GM23338 (cell line): ENCODE data around the gene TMEM214. TPM values are rescaled to one million over a fixed set of nuclear protein-coding genes. Genes with fewer than 3 reads are reported as not detected.

ENCODE experiments used
- ATAC-seq: fragments of 200-7000 bp; cut with Tn5 transposase; 3 replicates; pipeline ENCODE4 v1.9.1; 2020
- DNase-seq: peaks from one replicate; pipeline ENCODE4 v3.0.0-alpha.2; 2015; ENCODE audit warnings: low spot score
- H2AFZ ChIP-seq: fragments of 200-600 bp; sonication (generic); 2 replicates; pipeline ENCODE4 v1.8.0; 2016; ENCODE audit warnings: antibody characterized with exemption, mild to moderate bottlenecking, moderate library complexity
- H3F3A ChIP-seq: fragments of 200-600 bp; sonication (generic); replicated peaks from 2 replicates; pipeline ENCODE4 v1.8.0; 2017; ENCODE audit warnings: antibody characterized with exemption, mixed run types, low read depth
- H3K27ac ChIP-seq: fragments of 200-600 bp; sonication (generic); 2 replicates; pipeline ENCODE4 v1.6.1; 2016; ENCODE audit warnings: low read depth
- H3K27me3 ChIP-seq: fragments of 200-600 bp; sonication (generic); 2 replicates; pipeline ENCODE4 v1.8.0; 2016; ENCODE audit warnings: mild to moderate bottlenecking, mixed run types, moderate library complexity; ENCODE audit not compliant: insufficient read depth
- H3K36me3 ChIP-seq: fragments of 200-600 bp; sonication (generic); 2 replicates; pipeline ENCODE4 v1.8.0; 2016; ENCODE audit warnings: mild to moderate bottlenecking; ENCODE audit not compliant: insufficient read depth
- H3K4me1 ChIP-seq: fragments of 200-600 bp; sonication (generic); 2 replicates; pipeline ENCODE4 v1.8.0; 2016; ENCODE audit warnings: mild to moderate bottlenecking, moderate library complexity; ENCODE audit not compliant: insufficient read depth
- H3K4me2 ChIP-seq: fragments of 200-600 bp; sonication (generic); 2 replicates; pipeline ENCODE4 v1.7.1; 2017; ENCODE audit warnings: mixed run types
- H3K4me3 ChIP-seq: fragments of 200-600 bp; sonication (generic); 2 replicates; pipeline ENCODE4 v1.6.1; 2016; ENCODE audit warnings: mixed run types
- H3K79me2 ChIP-seq: fragments of 200-600 bp; sonication (generic); replicated peaks from 2 replicates; pipeline ENCODE4 v1.8.0; 2017; ENCODE audit warnings: mild to moderate bottlenecking; ENCODE audit not compliant: insufficient read depth
- H3K9me2 ChIP-seq: fragments of 200-600 bp; sonication (generic); 2 replicates; pipeline ENCODE4 v1.8.0; 2017; ENCODE audit not compliant: insufficient read depth
- H4K20me1 ChIP-seq: fragments of 200-600 bp; sonication (generic); replicated peaks from 2 replicates; pipeline ENCODE4 v1.8.0; 2017; ENCODE audit warnings: mild to moderate bottlenecking; ENCODE audit not compliant: insufficient read depth
- H3K27ac Mint-ChIP-seq: 2 replicates; pipeline ENCODE4 v1.8.0; 2020; ENCODE audit warnings: inconsistent platforms, mild to moderate bottlenecking, moderate library complexity, mixed read lengths
- H3K27me3 Mint-ChIP-seq: 3 replicates; pipeline ENCODE4 v1.8.0; 2022; ENCODE audit warnings: low read depth, mild to moderate bottlenecking, moderate library complexity, mixed read lengths, inconsistent platforms; ENCODE audit not compliant: insufficient read depth, poor library complexity
- H3K36me3 Mint-ChIP-seq: 3 replicates; pipeline ENCODE4 v1.8.0; 2021; ENCODE audit warnings: low read depth, mild to moderate bottlenecking, inconsistent platforms, moderate library complexity, mixed read lengths
- H3K4me1 Mint-ChIP-seq: 3 replicates; pipeline ENCODE4 v1.8.0; 2020; ENCODE audit warnings: mild to moderate bottlenecking, inconsistent platforms, mixed read lengths
- H3K4me3 Mint-ChIP-seq: 3 replicates; pipeline ENCODE4 v1.8.0; 2021; ENCODE audit warnings: moderate library complexity, mild to moderate bottlenecking, inconsistent platforms, mixed read lengths
- H3K9me3 Mint-ChIP-seq: 3 replicates; pipeline ENCODE4 v1.8.0; 2020; ENCODE audit warnings: moderate library complexity, mild to moderate bottlenecking, inconsistent platforms, mixed read lengths
- CTCF ChIP-seq, 2 experiments: fragments of 200-600 bp in 1 of 2; sonication (generic) in 1 of 2; conservative IDR thresholded peaks; 2 replicates each; pipeline versions ENCODE4 v1.5.1 to v1.6.1; 2016 to 2017; ENCODE audit warnings: antibody characterized with exemption in 2 of 2, low read depth in 2 of 2, mild to moderate bottlenecking in 2 of 2, moderate library complexity in 1 of 2
- ETS1 ChIP-seq: IDR thresholded peaks from 2 replicates; pipeline ENCODE4 v1.6.1; 2016; ENCODE audit warnings: antibody characterized with exemption
- EZH2 ChIP-seq: fragments of 200-600 bp; sonication (generic); IDR thresholded peaks from one replicate; pipeline ENCODE4 v1.8.0; 2017; ENCODE audit warnings: antibody characterized with exemption, mild to moderate bottlenecking, low read depth; ENCODE audit not compliant: unreplicated experiment
- EZH2phosphoT487 ChIP-seq: fragments of 200-600 bp; sonication (generic); IDR thresholded peaks from one replicate; pipeline ENCODE4 v1.8.1; 2018; ENCODE audit warnings: antibody characterized with exemption; ENCODE audit not compliant: unreplicated experiment
- NANOG ChIP-seq: IDR thresholded peaks from 2 replicates; pipeline ENCODE4 v1.6.1; 2016; ENCODE audit warnings: antibody characterized with exemption, borderline replicate concordance
- REST ChIP-seq: IDR thresholded peaks from one replicate; pipeline ENCODE4 v1.6.1; 2018; ENCODE audit warnings: antibody characterized with exemption; ENCODE audit not compliant: unreplicated experiment
- STAT1 ChIP-seq: IDR thresholded peaks from one replicate; pipeline ENCODE4 v1.6.1; 2016; ENCODE audit warnings: antibody characterized with exemption; ENCODE audit not compliant: unreplicated experiment
- ZNF462 ChIP-seq: fragments of 250-450 bp; sonication (Bioruptor Pico); IDR thresholded peaks from 2 replicates; pipeline ENCODE4 v1.5.0; 2020; ENCODE audit warnings: mild to moderate bottlenecking, moderate library complexity
- polyA plus RNA-seq: library from polyadenylated mRNA; unstranded; fragments of >200 nt; fragmentation: Nextera tagmentation; extraction: Ambion mirVana; gene quantifications from 2 replicates; pipeline ENCODE4 v1.2.1, GENCODE V29; 2016
- total RNA-seq: library from RNA; depleted of rRNA; stranded (reverse); fragments of >200 nt; shearing (Covaris generic); gene quantifications from 2 replicates; pipeline ENCODE4 v1.2.3, GENCODE V29; 2014

TMEM214 gene
- total and polyA plus RNA-seq, 2 experiments from 2014 or later: 18.4 to 36.5 TPM

GRCh38 chr2:27041752-27042151 is 9.0 kb downstream of the TMEM214 start (continued):
- TF ChIP-seq EZH2phosphoT487 (no peak), REST (no peak), ETS1 (no peak), CTCF (conservative IDR thresholded peaks at IDR 0.05; ENCODE audit: low read depth in 2 of 2) (no peak), NANOG (no peak), EZH2 (no peak)

- DNase-seq (no peak), ATAC-seq (no peak)
- no peaks in the 10 kb centered on the region for H4K20me1 ChIP-seq
- H3K79me2 ChIP-seq: no peaks in the 10 kb centered on the region
- Mint-ChIP-seq H3K27ac (no peak overlapping the region), H3K27me3 (peaks cover 2% of the 10 kb centered on the region), H3K4me3 (no peak overlapping the region), H3K9me3 (no peaks in the 10 kb centered on the region), H3K36me3 (peaks cover 35% of the 10 kb centered on the region), H3K4me1 (no peaks in the 10 kb centered on the region)
- no peaks in the 10 kb centered on the region for H3F3A ChIP-seq
- no peak overlapping the region for H2AFZ ChIP-seq
- H3K36me3 ChIP-seq: peaks cover 17% of the 10 kb centered on the region; the same call in 1 of the 2 replicates
- no peak overlapping the region for H3K4me3 ChIP-seq
- H3K4me2 ChIP-seq: no peak overlapping the region
- no peaks in the 10 kb centered on the region for H3K9me2 ChIP-seq
- no peak overlapping the region for H3K27ac ChIP-seq
- no peaks in the 10 kb centered on the region for H3K4me1 ChIP-seq
- H3K27me3 ChIP-seq: no peaks in the 10 kb centered on the region
- TF ChIP-seq REST (no peak), STAT1 (no peak), ZNF462 (no peak)
Measured at GRCh38 chr2:27042159-27042661, 9.4 kb downstream of the TMEM214 start.
